ENCODE data around the gene OVCH1. TPM values are rescaled to one million over a fixed set of nuclear protein-coding genes. Genes with fewer than 3 reads are reported as not detected.

OVCH1 gene
- 0.41 TPM for total RNA-seq

- no peak for FAIRE-seq
- DNase-seq (ENCODE audit: low spot score in 2 of 2) = no peak
Measured at GRCh38 chr12:29497588-29497987, at the start of gene OVCH1. Gene OVCH1 (minus strand): TSS chr12:29497686. CDS start chr12:29497686, 0 bp downstream.

GRCh38 chr12:29547151-29547632 is 49.7 kb upstream of the OVCH1 start:
- no peak for DNase-seq (ENCODE audit: low spot score in 2 of 2)

GRCh38 chr12:29546000-29546399 is 48.5 kb upstream of the OVCH1 start:
- DNase-seq (ENCODE audit: low spot score in 2 of 2) = no peak
- no peak for FAIRE-seq

More at GRCh38 chr12:29547151-29547632, 49.7 kb upstream of the OVCH1 start:
- FAIRE-seq = no peak

- FAIRE-seq (no peak), DNase-seq (ENCODE audit: low spot score in 2 of 2) (no peak)
Measured at GRCh38 chr12:29545102-29545467, 47.6 kb upstream of the OVCH1 start.

- no peak for FAIRE-seq
- no peak for DNase-seq (ENCODE audit: low spot score in 2 of 2)
Measured at GRCh38 chr12:29544428-29545101, 47.1 kb upstream of the OVCH1 start.

- no peak for DNase-seq (ENCODE audit: low spot score in 2 of 2)
- FAIRE-seq = no peak
Measured at GRCh38 chr12:29543036-29543435, 45.5 kb upstream of the OVCH1 start.

- FAIRE-seq = no peak
- no peak for DNase-seq (ENCODE audit: low spot score in 2 of 2)
Measured at GRCh38 chr12:29537298-29537697, 39.8 kb upstream of the OVCH1 start.

GRCh38 chr12:29534935-29535334 is 37.4 kb upstream of the OVCH1 start:
- FAIRE-seq (no peak), DNase-seq (ENCODE audit: low spot score in 2 of 2) (no peak)

- FAIRE-seq (no peak), DNase-seq (ENCODE audit: low spot score in 2 of 2) (no peak)
Measured at GRCh38 chr12:29533815-29534489, 36.5 kb upstream of the OVCH1 start.

- DNase-seq (ENCODE audit: low spot score in 2 of 2) = no peak
- no peak for FAIRE-seq
Measured at GRCh38 chr12:29531471-29531870, 34.0 kb upstream of the OVCH1 start.

- DNase-seq (ENCODE audit: low spot score in 2 of 2) (no peak), FAIRE-seq (no peak)
Measured at GRCh38 chr12:29530436-29530835, 33.0 kb upstream of the OVCH1 start.

GRCh38 chr12:29528161-29528560 is 30.7 kb upstream of the OVCH1 start:
- DNase-seq (ENCODE audit: low spot score in 2 of 2) = no peak
- FAIRE-seq = no peak

GRCh38 chr12:29521951-29522350 is 24.5 kb upstream of the OVCH1 start:
- DNase-seq (ENCODE audit: low spot score in 2 of 2) (no peak), FAIRE-seq (no peak)

GRCh38 chr12:29519585-29520182 is 22.2 kb upstream of the OVCH1 start:
- FAIRE-seq = peak; percentile 37
- peak in 1 of 2 donors; percentile 18 for DNase-seq (ENCODE audit: low spot score in 2 of 2)

GRCh38 chr12:29518407-29518806 is 20.9 kb upstream of the OVCH1 start:
- DNase-seq (ENCODE audit: low spot score in 2 of 2) (no peak), FAIRE-seq (no peak)

GRCh38 chr12:29517264-29517663 is 19.8 kb upstream of the OVCH1 start:
- FAIRE-seq (no peak), DNase-seq (ENCODE audit: low spot score in 2 of 2) (no peak)

GRCh38 chr12:29516431-29516875 is 19.0 kb upstream of the OVCH1 start:
- no peak for DNase-seq (ENCODE audit: low spot score in 2 of 2)
- no peak for FAIRE-seq

- DNase-seq (ENCODE audit: low spot score in 2 of 2) (no peak), FAIRE-seq (no peak)
Measured at GRCh38 chr12:29510591-29511185, 13.2 kb upstream of the OVCH1 start.

- DNase-seq (ENCODE audit: low spot score in 2 of 2) (no peak), FAIRE-seq (no peak)
Measured at GRCh38 chr12:29509503-29509902, 12.0 kb upstream of the OVCH1 start.

- DNase-seq (ENCODE audit: low spot score in 2 of 2) = no peak
Measured at GRCh38 chr12:29508949-29509348, 11.5 kb upstream of the OVCH1 start.

GRCh38 chr12:29505122-29505521 is 7.6 kb upstream of the OVCH1 start:
- FAIRE-seq (no peak), DNase-seq (ENCODE audit: low spot score in 2 of 2) (no peak)

More at GRCh38 chr12:29508949-29509348, 11.5 kb upstream of the OVCH1 start:
- FAIRE-seq = no peak

Measured in frontal cortex (tissue), 4 donors.